ENCODE data around the gene CBY1. TPM values are rescaled to one million over a fixed set of nuclear protein-coding genes. Genes with fewer than 3 reads are reported as not detected.
A peak's percentile ranks its signal among the peaks of the same experiment; 100 is the strongest.
"Not testable (repeated sequence)": the region's sequence is repeated elsewhere in the genome, so short reads cannot be mapped to it uniquely, and the experiment has no call there.

Gene CBY1
- total and polyA plus RNA-seq, 12 donors = 33.8 to 74.7 (median 41.4) TPM

DNA sequence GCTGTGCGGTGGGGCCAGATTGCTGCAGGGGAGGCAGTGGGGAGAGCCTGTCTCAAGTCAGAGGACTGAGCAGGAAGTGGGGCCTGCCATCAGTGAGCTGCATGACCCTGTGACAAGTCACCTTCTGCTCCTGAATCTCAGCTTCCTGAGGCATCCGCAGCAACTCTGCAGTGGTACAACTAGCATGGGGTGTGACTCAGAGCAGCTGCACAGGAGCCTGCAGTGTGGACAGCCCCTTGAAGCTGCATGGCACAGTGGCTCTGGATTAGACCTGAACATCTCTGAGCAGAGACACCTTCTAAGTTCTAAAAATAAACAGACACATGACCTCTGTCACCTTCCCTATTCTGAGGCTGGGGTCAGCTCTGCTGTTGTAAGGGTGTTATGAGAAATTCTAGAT is 18.2 kb upstream of the CBY1 start:
- H3K9me3 ChIP-seq = no peaks in the 10 kb centered on the region
- 76 to 79% methylated on average over 2 of the region's 2 CpGs for WGBS, 2 donors

GRCh38 chr22:38638728-38639127 is 17.7 kb upstream of the CBY1 start:
- H3K36me3 ChIP-seq = peaks cover 0 to 4% (median 0%) of the 10 kb centered on the region in 9 donors
- H3K27ac ChIP-seq = no peak overlapping the region
- H3K27me3 ChIP-seq = no peaks in the 10 kb centered on the region
- 53 to 59% methylated on average over 3 of the region's 3 CpGs for WGBS, 2 donors
- intact Hi-C loops (cut with DNase I) = no loop called here
- H3K9me3 ChIP-seq = no peaks in the 10 kb centered on the region
- TF ChIP-seq, protein P1, sequence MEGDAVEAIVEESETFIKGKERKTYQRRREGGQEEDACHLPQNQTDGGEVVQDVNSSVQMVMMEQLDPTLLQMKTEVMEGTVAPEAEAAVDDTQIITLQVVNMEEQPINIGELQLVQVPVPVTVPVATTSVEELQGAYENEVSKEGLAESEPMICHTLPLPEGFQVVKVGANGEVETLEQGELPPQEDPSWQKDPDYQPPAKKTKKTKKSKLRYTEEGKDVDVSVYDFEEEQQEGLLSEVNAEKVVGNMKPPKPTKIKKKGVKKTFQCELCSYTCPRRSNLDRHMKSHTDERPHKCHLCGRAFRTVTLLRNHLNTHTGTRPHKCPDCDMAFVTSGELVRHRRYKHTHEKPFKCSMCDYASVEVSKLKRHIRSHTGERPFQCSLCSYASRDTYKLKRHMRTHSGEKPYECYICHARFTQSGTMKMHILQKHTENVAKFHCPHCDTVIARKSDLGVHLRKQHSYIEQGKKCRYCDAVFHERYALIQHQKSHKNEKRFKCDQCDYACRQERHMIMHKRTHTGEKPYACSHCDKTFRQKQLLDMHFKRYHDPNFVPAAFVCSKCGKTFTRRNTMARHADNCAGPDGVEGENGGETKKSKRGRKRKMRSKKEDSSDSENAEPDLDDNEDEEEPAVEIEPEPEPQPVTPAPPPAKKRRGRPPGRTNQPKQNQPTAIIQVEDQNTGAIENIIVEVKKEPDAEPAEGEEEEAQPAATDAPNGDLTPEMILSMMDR (IDR thresholded peaks at IDR 0.05) = no peak
- H3K4me1 ChIP-seq = no peaks in the 10 kb centered on the region
- DNase-seq (no peak), ATAC-seq (no peak)
- no peak overlapping the region for H3K4me3 ChIP-seq

More for the DNA sequence above, 18.2 kb upstream of the CBY1 start:
- Histone ChIP-seq H3K27me3 (no peaks in the 10 kb centered on the region), H3K4me1 (no peaks in the 10 kb centered on the region), H3K4me3 (no peak overlapping the region), H3K36me3 (peaks cover 0 to 4% (median 0%) of the 10 kb centered on the region in 9 donors), H3K27ac (no peak overlapping the region)
- TF ChIP-seq, protein P1 (IDR thresholded peaks at IDR 0.05) = no peak
- DNase-seq (no peak), ATAC-seq (no peak)
- intact Hi-C loops (cut with DNase I) = no loop called here

- no peak overlapping the region for H3K4me3 ChIP-seq
- TF ChIP-seq, protein P1 (IDR thresholded peaks at IDR 0.05) = no peak
- intact Hi-C loops (cut with DNase I) = no loop called here
- DNase-seq = no peak
- H3K27me3 ChIP-seq = no peaks in the 10 kb centered on the region
- no peaks in the 10 kb centered on the region for H3K36me3 ChIP-seq
- H3K27ac ChIP-seq = no peak overlapping the region
- H3K4me1 ChIP-seq = no peaks in the 10 kb centered on the region
- ATAC-seq = no peak
- H3K9me3 ChIP-seq = no peaks in the 10 kb centered on the region
- 95 to 97% methylated on average over 13 of the region's 13 CpGs for WGBS, 2 donors
These were observed 14.9 kb upstream of the CBY1 start for GRCh38 chr22:38641476-38642040.

- H3K27ac ChIP-seq; DNase-seq; H3K4me3 ChIP-seq; H3K27me3 ChIP-seq; H3K4me1 ChIP-seq; intact Hi-C loops (cut with DNase I); H3K36me3 ChIP-seq; H3K9me3 ChIP-seq: not testable (repeated sequence)
- WGBS, 2 donors = 92 to 93% methylated on average over 4 to 5 of the region's 5 CpGs
- peak in 3 of 8 donors; percentile 58 to 99 (median 88) for ATAC-seq
These were observed 12.2 kb upstream of the CBY1 start for GRCh38 chr22:38644245-38644644.

DNA sequence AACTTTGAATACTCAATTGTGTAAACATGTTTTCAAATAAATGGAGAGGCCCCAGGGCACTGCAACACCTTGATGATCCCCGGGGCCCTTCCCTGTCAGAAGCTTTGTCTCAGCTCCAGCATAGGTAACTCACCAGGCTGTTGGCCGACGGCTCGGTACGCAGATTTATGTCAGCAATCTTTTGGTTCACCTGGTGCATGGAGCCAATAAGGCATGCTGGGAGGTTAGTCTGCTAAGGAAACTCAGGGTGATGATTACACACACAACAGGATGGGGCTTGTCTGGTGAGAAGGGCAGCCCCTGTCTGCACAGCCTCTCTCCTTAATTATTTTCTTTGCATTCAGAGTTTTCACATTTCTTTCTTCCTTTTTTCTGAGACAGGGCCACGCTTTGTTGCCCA is 11.0 kb upstream of the CBY1 start:
- ATAC-seq = no peak
- intact Hi-C loops (cut with DNase I) = no loop called here
- Histone ChIP-seq H3K27ac (no peak overlapping the region), H3K4me3 (no peak overlapping the region), H3K4me1 (no peaks in the 10 kb centered on the region), H3K27me3 (no peaks in the 10 kb centered on the region), H3K36me3 (no peaks in the 10 kb centered on the region), H3K9me3 (no peaks in the 10 kb centered on the region)
- WGBS, 2 donors = 94 to 95% methylated on average over 6 of the region's 6 CpGs
- TF ChIP-seq, protein P1 (IDR thresholded peaks at IDR 0.05) = no peak
- no peak for DNase-seq

Data from heart right ventricle (tissue), 16 donors.